GM12864 (cell line): ENCODE data around the gene PTPN14.

ENCODE experiments used
- DNase-seq: peaks from one replicate; pipeline ENCODE4 v3.0.0-alpha.2; 2011; ENCODE audit warnings: low read depth
- H3K4me3 ChIP-seq: 2 replicates; pipeline ENCODE4 v1.5.1; 2011; ENCODE audit warnings: mild to moderate bottlenecking, low read depth, low read length, control low read depth
- CTCF ChIP-seq: IDR thresholded peaks from 2 replicates; pipeline ENCODE4 v1.5.1; 2011; ENCODE audit warnings: low read depth, mild to moderate bottlenecking, moderate library complexity, low read length, control low read depth, inconsistent platforms; ENCODE audit errors: missing control alignments

PTPN14 gene

DNA sequence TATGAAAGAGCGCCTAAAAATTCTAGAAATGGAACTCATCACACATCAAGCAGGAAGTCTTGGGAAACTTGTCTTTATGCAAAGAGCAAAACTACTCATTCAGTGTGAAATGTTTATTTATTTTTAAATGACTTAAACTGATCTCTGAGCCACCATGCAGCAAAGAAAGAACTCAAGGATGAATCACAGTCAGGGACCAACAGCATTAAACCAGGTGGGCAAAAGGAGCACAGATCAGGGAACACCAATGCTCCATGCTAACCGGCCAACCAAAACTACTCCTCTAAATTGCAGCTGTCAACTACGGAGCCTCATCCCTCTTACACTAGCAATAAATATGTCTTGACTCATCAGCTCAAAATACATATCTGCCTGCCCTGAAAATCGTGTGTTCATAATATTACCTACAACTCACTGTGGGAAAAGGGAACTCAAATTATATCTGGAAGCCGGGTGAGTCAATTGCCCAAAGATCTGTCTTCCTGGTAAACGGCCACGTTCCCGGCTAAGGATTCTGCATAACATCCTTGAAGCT lies 129.2 kb downstream of the PTPN14 start:
- DNase-seq, result no peak
- no peak for TF ChIP-seq CTCF
- no peak overlapping the region for H3K4me3 ChIP-seq

GRCh38 chr1:214420833-214421232 lies 130.6 kb downstream of the PTPN14 start:
- TF ChIP-seq CTCF, result no peak
- H3K4me3 ChIP-seq, result no peak overlapping the region
- no peak for DNase-seq

DNA sequence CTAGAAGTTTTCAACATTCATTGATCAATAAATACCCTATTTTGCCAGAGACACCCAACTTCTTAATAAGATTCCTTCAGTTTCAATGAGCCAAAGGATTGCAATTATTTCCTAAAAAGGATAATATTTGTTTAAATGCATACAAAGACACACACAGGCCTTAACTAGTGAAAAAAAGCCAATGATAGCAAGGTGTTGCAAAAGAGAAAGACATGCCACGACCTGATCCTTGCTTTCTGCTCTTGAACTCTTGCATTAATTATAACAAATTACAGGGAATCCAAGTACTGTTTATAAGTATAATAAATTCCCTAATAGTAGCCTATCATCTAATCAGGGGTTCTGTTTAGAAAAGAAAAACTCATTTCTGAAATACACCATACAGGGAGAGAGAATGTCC lies 131.1 kb downstream of the PTPN14 start:
- no peak for TF ChIP-seq CTCF
- DNase-seq, result no peak
- H3K4me3 ChIP-seq, result no peak overlapping the region

GRCh38 chr1:214419650-214420049 lies 131.8 kb downstream of the PTPN14 start:
- DNase-seq, result no peak
- TF ChIP-seq CTCF, result no peak
- no peak overlapping the region for H3K4me3 ChIP-seq

GRCh38 chr1:214418391-214418790 lies 133.0 kb downstream of the PTPN14 start:
- DNase-seq, result no peak
- H3K4me3 ChIP-seq, result no peak overlapping the region
- TF ChIP-seq CTCF, result no peak

GRCh38 chr1:214417545-214418210 lies 133.7 kb downstream of the PTPN14 start:
- no peak for TF ChIP-seq CTCF

DNA sequence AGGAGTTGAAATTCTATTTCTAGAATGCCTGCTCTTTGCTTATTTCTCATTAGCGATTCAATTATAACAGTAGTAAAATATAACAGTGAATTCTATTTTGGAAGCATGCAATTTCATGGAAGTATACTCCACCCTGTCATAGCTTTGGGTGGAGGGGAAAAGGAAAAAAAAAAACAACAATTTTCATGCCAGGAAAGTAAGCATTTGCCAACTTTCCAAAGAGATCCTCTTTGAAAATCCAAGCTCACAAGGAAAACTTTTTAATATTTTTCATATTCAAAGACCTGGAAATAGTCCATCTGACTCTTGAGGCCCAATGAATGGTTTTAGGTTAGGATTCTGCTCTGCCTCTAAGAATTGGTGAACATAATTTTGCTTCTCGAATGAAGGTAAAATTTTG lies 134.5 kb downstream of the PTPN14 start:
- no peak for TF ChIP-seq CTCF
- no peak for DNase-seq
- no peak overlapping the region for H3K4me3 ChIP-seq

More at GRCh38 chr1:214417545-214418210, 133.7 kb downstream of the PTPN14 start:
- no peak overlapping the region for H3K4me3 ChIP-seq
- DNase-seq, result no peak
